Measurements from ENCODE around the gene RAB11FIP3. TPM values are rescaled to one million over a fixed set of nuclear protein-coding genes. Genes with fewer than 3 reads are reported as not detected.

RAB11FIP3 gene
- total and polyA plus RNA-seq, 2 of the 13 experiments (the other 11 are each of a cell fraction or from before 2014, with no cell fraction given): 34.3 to 57.6 TPM

DNA sequence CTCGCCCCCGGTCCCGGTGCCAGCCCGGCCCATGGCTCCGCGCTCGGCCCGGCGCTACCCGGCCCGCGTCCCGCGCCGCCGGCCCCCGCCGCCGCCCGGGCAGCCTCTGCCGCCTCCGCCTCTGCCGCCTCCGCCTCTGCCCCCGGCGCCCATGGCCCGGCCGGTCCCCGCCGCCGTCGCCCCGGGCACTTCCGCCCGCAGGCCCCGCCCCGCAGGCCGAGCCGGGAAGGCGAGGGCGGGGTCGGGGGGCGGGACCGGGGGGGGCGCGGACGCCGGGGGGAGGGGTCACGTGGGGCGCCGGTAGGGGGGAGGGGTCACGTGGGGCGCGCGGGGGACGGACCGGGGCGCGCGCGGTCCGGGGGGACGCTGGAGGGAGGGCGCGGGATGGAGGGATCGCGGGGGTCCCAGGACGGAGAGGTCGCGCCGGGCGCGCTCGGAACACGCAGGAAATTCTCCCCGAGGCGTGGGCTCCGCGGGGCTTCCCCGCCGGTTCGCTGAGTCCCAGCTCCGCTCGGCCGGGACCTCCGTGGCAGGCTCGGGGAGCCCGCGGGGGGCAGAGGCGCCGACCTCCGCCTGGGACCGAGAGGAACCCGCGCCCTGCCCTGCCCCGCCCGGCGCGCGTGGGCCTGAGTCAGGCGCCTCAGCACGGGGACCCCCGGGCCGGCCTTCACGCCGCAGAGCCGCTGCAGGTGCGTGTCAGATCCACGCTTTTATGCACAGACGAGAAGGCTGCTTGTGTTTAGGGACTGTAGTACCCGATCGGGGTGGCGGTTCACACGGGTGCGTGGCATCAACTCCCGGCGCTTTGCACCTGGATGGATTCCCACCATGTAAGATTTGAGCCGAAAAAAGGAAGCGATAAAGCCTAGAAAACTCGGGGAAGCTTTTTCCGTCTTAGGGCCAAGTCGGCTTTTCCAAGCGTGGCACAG is 43.4 kb upstream of the RAB11FIP3 start, which contains the start of gene PGAP6 (continued):
- TF ChIP-seq ZNF574 (CRISPR knock-in tag; IDR thresholded peaks at IDR 0.05) (peak; percentile 36; the same call in 1 of the 2 replicates), HNRNPLL (IDR thresholded peaks at IDR 0.05; ENCODE audit: low read depth, low read length, poor library complexity, severe bottlenecking) (no peak), NBN (conservative IDR thresholded peaks at IDR 0.05) (no peak), MTF2 (CRISPR knock-in tag; IDR thresholded peaks at IDR 0.05; ENCODE audit: borderline replicate concordance) (no peak), ZNF749 (CRISPR knock-in tag; IDR thresholded peaks at IDR 0.05; ENCODE audit: borderline replicate concordance) (no peak), HCFC1 (IDR thresholded peaks at IDR 0.05; ENCODE audit: low read depth, low read length) (no peak), CBX2 (IDR thresholded peaks at IDR 0.05; ENCODE audit: low read depth, low read length) (no peak), CBX2 (CRISPR knock-in tag; IDR thresholded peaks at IDR 0.05; ENCODE audit: low read depth) (no peak), LRRFIP1 (CRISPR knock-in tag; conservative IDR thresholded peaks at IDR 0.05) (no peak), JUN (CRISPR knock-in tag; IDR thresholded peaks at IDR 0.05) (no peak), KDM5B (CRISPR knock-in tag; IDR thresholded peaks at IDR 0.05; ENCODE audit: borderline replicate concordance) (no peak; the same call in 1 of the 2 replicates), CREB1 (IDR thresholded peaks at IDR 0.05) (no peak), CREB1 (CRISPR knock-in tag; IDR thresholded peaks at IDR 0.05) (no peak), ZNF615 (CRISPR knock-in tag; IDR thresholded peaks at IDR 0.05; ENCODE audit: borderline replicate concordance) (no peak), ZNF589 (CRISPR knock-in tag; conservative IDR thresholded peaks at IDR 0.05) (no peak), ZMAT3 (CRISPR knock-in tag; conservative IDR thresholded peaks at IDR 0.05) (no peak), DDIT3 (CRISPR knock-in tag; IDR thresholded peaks at IDR 0.05) (no peak), HOXD1 (CRISPR knock-in tag; IDR thresholded peaks at IDR 0.05) (no peak), ZNF547 (CRISPR knock-in tag; IDR thresholded peaks at IDR 0.05) (no peak), EHMT2 (IDR thresholded peaks at IDR 0.05; ENCODE audit: borderline replicate concordance, low read depth, low read length) (no peak)
- TF ChIP-seq, protein P1, sequence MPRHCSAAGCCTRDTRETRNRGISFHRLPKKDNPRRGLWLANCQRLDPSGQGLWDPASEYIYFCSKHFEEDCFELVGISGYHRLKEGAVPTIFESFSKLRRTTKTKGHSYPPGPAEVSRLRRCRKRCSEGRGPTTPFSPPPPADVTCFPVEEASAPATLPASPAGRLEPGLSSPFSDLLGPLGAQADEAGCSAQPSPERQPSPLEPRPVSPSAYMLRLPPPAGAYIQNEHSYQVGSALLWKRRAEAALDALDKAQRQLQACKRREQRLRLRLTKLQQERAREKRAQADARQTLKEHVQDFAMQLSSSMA (CRISPR knock-in tag; IDR thresholded peaks at IDR 0.05): no peak
- TF ChIP-seq, protein P2, sequence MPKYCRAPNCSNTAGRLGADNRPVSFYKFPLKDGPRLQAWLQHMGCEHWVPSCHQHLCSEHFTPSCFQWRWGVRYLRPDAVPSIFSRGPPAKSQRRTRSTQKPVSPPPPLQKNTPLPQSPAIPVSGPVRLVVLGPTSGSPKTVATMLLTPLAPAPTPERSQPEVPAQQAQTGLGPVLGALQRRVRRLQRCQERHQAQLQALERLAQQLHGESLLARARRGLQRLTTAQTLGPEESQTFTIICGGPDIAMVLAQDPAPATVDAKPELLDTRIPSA (CRISPR knock-in tag; IDR thresholded peaks at IDR 0.05; ENCODE audit: borderline replicate concordance): no peak
